GM23248 (cell line): ENCODE results near the gene PRRX1. TPM values are rescaled to one million over a fixed set of nuclear protein-coding genes. Genes with fewer than 3 reads are reported as not detected.

Experiments used
- DNase-seq: peaks from one replicate; pipeline ENCODE4 v3.0.0-alpha.2; 2015
- H2AFZ ChIP-seq: fragments of 200-600 bp; sonication (generic); 2 replicates; pipeline ENCODE4 v1.6.1; 2016; ENCODE audit warnings: antibody characterized with exemption
- H3F3A ChIP-seq: fragments of 200-600 bp; sonication (generic); 2 replicates; pipeline ENCODE4 v1.6.1; 2016; ENCODE audit warnings: mild to moderate bottlenecking, antibody characterized with exemption, mixed run types; ENCODE audit not compliant: insufficient read depth
- H3K27ac ChIP-seq: fragments of 200-600 bp; sonication (generic); 2 replicates; pipeline ENCODE4 v1.5.1; 2016; ENCODE audit warnings: mild to moderate bottlenecking
- H3K27me3 ChIP-seq: fragments of 200-600 bp; sonication (generic); replicated peaks from 2 replicates; pipeline ENCODE4 v1.6.1; 2016; ENCODE audit warnings: mild to moderate bottlenecking; ENCODE audit not compliant: insufficient read depth
- H3K36me3 ChIP-seq: fragments of 200-600 bp; sonication (generic); 2 replicates; pipeline ENCODE4 v1.6.1; 2016; ENCODE audit warnings: low read depth, mild to moderate bottlenecking
- H3K4me1 ChIP-seq: fragments of 200-600 bp; sonication (generic); 2 replicates; pipeline ENCODE4 v1.6.1; 2016; ENCODE audit warnings: mild to moderate bottlenecking; ENCODE audit not compliant: insufficient read depth
- H3K4me2 ChIP-seq: fragments of 200-600 bp; sonication (generic); one replicate; pipeline ENCODE4 v1.6.1; 2016; ENCODE audit warnings: mild to moderate bottlenecking; ENCODE audit not compliant: unreplicated experiment
- H3K4me3 ChIP-seq: fragments of 200-600 bp; sonication (generic); 2 replicates; pipeline ENCODE4 v1.5.1; 2016; ENCODE audit warnings: mild to moderate bottlenecking
- H3K79me2 ChIP-seq: fragments of 200-600 bp; sonication (generic); 2 replicates; pipeline ENCODE4 v1.6.1; 2016; ENCODE audit warnings: mild to moderate bottlenecking; ENCODE audit not compliant: insufficient read depth
- H3K9ac ChIP-seq: fragments of 200-600 bp; sonication (generic); 2 replicates; pipeline ENCODE4 v1.6.1; 2016; ENCODE audit warnings: mild to moderate bottlenecking
- H3K9me2 ChIP-seq: fragments of 200-600 bp; sonication (generic); 2 replicates; pipeline ENCODE4 v1.6.1; 2016; ENCODE audit warnings: mixed run types, mild to moderate bottlenecking, moderate library complexity; ENCODE audit not compliant: insufficient read depth
- H3K9me3 ChIP-seq: fragments of 200-600 bp; sonication (generic); one replicate; pipeline ENCODE4 v1.6.1; 2017; ENCODE audit warnings: low read depth
- H4K20me1 ChIP-seq: fragments of 200-600 bp; sonication (generic); 2 replicates; pipeline ENCODE4 v1.6.0; 2016; ENCODE audit not compliant: insufficient read depth
- EZH2 ChIP-seq: fragments of 200-600 bp; sonication (generic); IDR thresholded peaks from 2 replicates; pipeline ENCODE4 v1.6.1; 2018; ENCODE audit warnings: antibody characterized with exemption, mild to moderate bottlenecking; ENCODE audit not compliant: insufficient read depth, poor library complexity, severe bottlenecking
- EZH2phosphoT487 ChIP-seq: fragments of 200-600 bp; sonication (generic); IDR thresholded peaks from 2 replicates; pipeline ENCODE4 v1.6.1; 2018; ENCODE audit warnings: antibody characterized with exemption, moderate library complexity, mild to moderate bottlenecking, low read depth; ENCODE audit not compliant: insufficient read depth
- WGBS, 2 experiments: methylation state at CpG; one replicate each; pipeline ENCODE4 v1.1.6; 2015 to 2017; ENCODE audit warnings: low lambda C conversion rate in 2 of 2, low coverage in 1 of 2; ENCODE audit errors: missing lambda C conversion rate in 2 of 2; 5-methylcytosine and 5-hydroxymethylcytosine counted together
- in situ Hi-C: fragments of 300-500 bp; cut with MboI; formaldehyde crosslinking; loops from 2 replicates; pipeline ENCODE4 v1.15.0; 2020
- polyA plus RNA-seq: library from polyadenylated mRNA; unstranded; fragments of >200 nt; fragmentation: Nextera tagmentation; extraction: Ambion mirVana; gene quantifications from 2 replicates; pipeline ENCODE4 v1.2.1, GENCODE V29; 2016
- total RNA-seq: library from RNA; depleted of rRNA; stranded (reverse); fragments of >200 nt; shearing (Covaris generic); gene quantifications from 2 replicates; pipeline ENCODE4 v1.2.3, GENCODE V29; 2014

Gene PRRX1
- total and polyA plus RNA-seq, 2 experiments from 2014 or later, result 40.1 to 191 TPM

- Histone ChIP-seq H3K36me3 (peaks cover 59% of the 10 kb centered on the region), H3K27ac (peak overlapping the region; percentile 50), H3K27me3 (no peaks in the 10 kb centered on the region), H3K4me1 (peaks cover 47% of the 10 kb centered on the region), H3K9me3 (no peaks in the 10 kb centered on the region), H3K79me2 (peaks cover 54% of the 10 kb centered on the region), H4K20me1 (no peaks in the 10 kb centered on the region), H3K4me2 (peak overlapping the region; percentile 15), H3K9ac (no peak overlapping the region), H3K4me3 (no peak overlapping the region), H3K9me2 (no peaks in the 10 kb centered on the region), H3F3A (peaks cover 78% of the 10 kb centered on the region), H2AFZ (no peak overlapping the region)
- in situ Hi-C loops, result no loop called here
- DNase-seq, result peak; percentile 48
- no peak for TF ChIP-seq EZH2phosphoT487
- TF ChIP-seq EZH2, result no peak
- 50 to 63% methylated on average over 4 of the region's 4 CpGs for WGBS, 2 experiments
These were observed 67.8 kb downstream of the PRRX1 start for GRCh38 chr1:170731566-170732251.

- Histone ChIP-seq H3K79me2 (peaks cover 49% of the 10 kb centered on the region), H3K4me1 (peaks cover 47% of the 10 kb centered on the region), H3K4me3 (no peak overlapping the region), H4K20me1 (no peaks in the 10 kb centered on the region), H3F3A (peaks cover 77% of the 10 kb centered on the region), H3K27me3 (no peaks in the 10 kb centered on the region), H3K36me3 (peaks cover 57% of the 10 kb centered on the region), H2AFZ (no peak overlapping the region), H3K4me2 (peak overlapping the region; percentile 15), H3K9me2 (no peaks in the 10 kb centered on the region), H3K9me3 (no peaks in the 10 kb centered on the region), H3K27ac (peak overlapping the region; percentile 50), H3K9ac (no peak overlapping the region)
- WGBS, 2 experiments, result 6 to 16% methylated on average over 2 of the region's 2 CpGs
- in situ Hi-C loops, result no loop called here
- no peak for TF ChIP-seq EZH2
- no peak for TF ChIP-seq EZH2phosphoT487
- DNase-seq, result peak; percentile 69
These were observed 68.3 kb downstream of the PRRX1 start for GRCh38 chr1:170732252-170732588.

- in situ Hi-C loops, result no loop called here
- no peaks in the 10 kb centered on the region for H4K20me1 ChIP-seq
- H3K27ac ChIP-seq, result peak overlapping the region; percentile 6; the same call in 1 of the 2 replicates
- H3K9me3 ChIP-seq, result no peaks in the 10 kb centered on the region
- 24 to 43% methylated on average over 2 of the region's 2 CpGs for WGBS, 2 experiments
- H3K4me2 ChIP-seq, result peak overlapping the region; percentile 35
- no peak for TF ChIP-seq EZH2phosphoT487
- TF ChIP-seq EZH2, result no peak
- H3K9me2 ChIP-seq, result no peaks in the 10 kb centered on the region
- H2AFZ ChIP-seq, result no peak overlapping the region
- no peak overlapping the region for H3K4me3 ChIP-seq
- peak; percentile 64 for DNase-seq
- no peak overlapping the region for H3K9ac ChIP-seq
- H3K36me3 ChIP-seq, result peaks cover 68% of the 10 kb centered on the region
- H3K79me2 ChIP-seq, result peaks cover 32% of the 10 kb centered on the region
- H3F3A ChIP-seq, result peaks cover 73% of the 10 kb centered on the region
- H3K4me1 ChIP-seq, result peaks cover 39% of the 10 kb centered on the region
- H3K27me3 ChIP-seq, result no peaks in the 10 kb centered on the region
These were observed 70.7 kb downstream of the PRRX1 start for GRCh38 chr1:170734412-170735175.

GRCh38 chr1:170735366-170736263 is 71.7 kb downstream of the PRRX1 start:
- no peak overlapping the region for H2AFZ ChIP-seq
- 0 out of 2 replicates have a peak overlapping the region, but pooled peaks have one; percentile 6 for H3K27ac ChIP-seq
- no peaks in the 10 kb centered on the region for H3K9me2 ChIP-seq
- TF ChIP-seq EZH2 (no peak), EZH2phosphoT487 (no peak)
- no peaks in the 10 kb centered on the region for H3K9me3 ChIP-seq
- peaks cover 71% of the 10 kb centered on the region for H3F3A ChIP-seq
- no peak overlapping the region for H3K4me3 ChIP-seq
- peaks cover 32% of the 10 kb centered on the region for H3K4me1 ChIP-seq
- H3K4me2 ChIP-seq, result no peak overlapping the region
- H3K79me2 ChIP-seq, result peaks cover 23% of the 10 kb centered on the region
- H3K27me3 ChIP-seq, result no peaks in the 10 kb centered on the region
- no peak overlapping the region for H3K9ac ChIP-seq
- DNase-seq, result no peak
- no peaks in the 10 kb centered on the region for H4K20me1 ChIP-seq
- in situ Hi-C loops, result no loop called here
- WGBS, 2 experiments, result 73 to 84% methylated on average over 2 of the region's 2 CpGs
- peaks cover 64% of the 10 kb centered on the region for H3K36me3 ChIP-seq
